ENCODE measurements around the gene EHMT1. TPM values are rescaled to one million over a fixed set of nuclear protein-coding genes. Genes with fewer than 3 reads are reported as not detected.

EHMT1 gene
- total and polyA plus RNA-seq, 2 of the 13 experiments (the other 11 are each of a cell fraction or from before 2014, with no cell fraction given), result 23.0 to 27.1 TPM

DNA sequence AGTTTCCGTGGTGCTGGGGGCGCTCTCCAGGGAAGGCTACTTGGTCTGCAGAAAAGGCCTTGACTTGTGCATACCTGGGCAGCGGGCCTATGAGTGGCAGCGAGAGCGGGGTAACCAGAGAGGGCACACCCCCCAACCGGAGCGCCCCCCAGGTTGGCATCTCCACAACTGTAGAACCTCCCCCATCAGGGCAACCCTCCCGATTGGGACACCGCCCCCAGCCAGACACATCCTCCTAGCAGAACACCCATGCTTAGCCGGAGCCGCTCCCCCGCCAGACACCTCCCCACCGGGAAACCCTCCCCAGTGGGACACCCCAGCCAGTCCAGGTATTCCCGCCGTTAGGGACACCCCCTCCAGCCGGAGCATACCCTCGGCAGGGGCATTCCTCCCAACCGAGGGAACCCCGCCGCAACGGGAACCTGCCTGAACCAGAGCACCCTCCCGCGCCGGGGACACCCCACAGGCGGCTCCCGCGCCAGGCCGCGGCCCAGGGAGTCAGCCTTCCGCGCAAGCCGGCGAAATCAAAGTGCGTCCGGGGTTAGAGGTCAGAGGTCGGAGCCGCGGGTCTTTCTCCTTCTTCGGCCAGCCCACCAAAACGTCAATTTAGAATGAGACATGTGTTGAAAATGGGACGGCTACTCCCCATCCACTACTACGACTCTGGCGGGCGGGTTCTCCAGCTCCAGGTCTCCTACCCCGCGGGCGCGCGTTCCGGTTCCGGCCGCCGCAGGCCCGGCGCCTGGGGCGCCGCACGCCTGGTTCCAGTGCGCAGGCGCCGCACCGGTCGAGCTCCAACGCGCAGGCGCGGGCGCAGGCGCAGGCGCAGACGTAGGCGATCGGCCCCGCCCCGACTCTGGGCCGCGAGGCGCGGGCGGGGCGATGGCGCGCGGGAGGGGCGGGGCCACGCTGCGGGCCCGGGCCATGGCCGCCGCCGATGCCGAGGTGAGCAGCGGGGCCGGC is at the start of gene EHMT1 (continued):
- TF ChIP-seq ZBTB40 (IDR thresholded peaks at IDR 0.05), result no peak
- TF ChIP-seq ZBTB40 (CRISPR knock-in tag; IDR thresholded peaks at IDR 0.05), result peak; percentile 36; the same call in 1 of the 2 replicates
- TF ChIP-seq SP4 (CRISPR knock-in tag; IDR thresholded peaks at IDR 0.05), result 0 out of 2 replicates have a peak, but pooled peaks have one; percentile 8
- peak; percentile 44; the same call in 1 of the 2 replicates for TF ChIP-seq RORA (CRISPR knock-in tag; IDR thresholded peaks at IDR 0.05)
- TF ChIP-seq JUNB (CRISPR knock-in tag; IDR thresholded peaks at IDR 0.05; ENCODE audit: borderline replicate concordance), result no peak
- 0 out of 2 replicates have a peak, but pooled peaks have one; percentile 35 for TF ChIP-seq BRCA1 (CRISPR knock-in tag; IDR thresholded peaks at IDR 0.05)
- TF ChIP-seq ZNF780A (CRISPR knock-in tag; IDR thresholded peaks at IDR 0.05), result no peak
- TF ChIP-seq ZBTB8A (CRISPR knock-in tag; IDR thresholded peaks at IDR 0.05; ENCODE audit: borderline replicate concordance, low read depth), result no peak
- TF ChIP-seq, protein P1, sequence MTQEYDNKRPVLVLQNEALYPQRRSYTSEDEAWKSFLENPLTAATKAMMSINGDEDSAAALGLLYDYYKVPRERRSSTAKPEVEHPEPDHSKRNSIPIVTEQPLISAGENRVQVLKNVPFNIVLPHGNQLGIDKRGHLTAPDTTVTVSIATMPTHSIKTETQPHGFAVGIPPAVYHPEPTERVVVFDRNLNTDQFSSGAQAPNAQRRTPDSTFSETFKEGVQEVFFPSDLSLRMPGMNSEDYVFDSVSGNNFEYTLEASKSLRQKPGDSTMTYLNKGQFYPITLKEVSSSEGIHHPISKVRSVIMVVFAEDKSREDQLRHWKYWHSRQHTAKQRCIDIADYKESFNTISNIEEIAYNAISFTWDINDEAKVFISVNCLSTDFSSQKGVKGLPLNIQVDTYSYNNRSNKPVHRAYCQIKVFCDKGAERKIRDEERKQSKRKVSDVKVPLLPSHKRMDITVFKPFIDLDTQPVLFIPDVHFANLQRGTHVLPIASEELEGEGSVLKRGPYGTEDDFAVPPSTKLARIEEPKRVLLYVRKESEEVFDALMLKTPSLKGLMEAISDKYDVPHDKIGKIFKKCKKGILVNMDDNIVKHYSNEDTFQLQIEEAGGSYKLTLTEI (CRISPR knock-in tag; conservative IDR thresholded peaks at IDR 0.05), result no peak
- TF ChIP-seq ZNF615 (CRISPR knock-in tag; IDR thresholded peaks at IDR 0.05; ENCODE audit: borderline replicate concordance), result no peak
- TF ChIP-seq SPEN (CRISPR knock-in tag; IDR thresholded peaks at IDR 0.05; ENCODE audit: low read depth), result peak; percentile 43; the same call in 1 of the 2 replicates
- no peak for TF ChIP-seq ZNF282 (IDR thresholded peaks at IDR 0.05; ENCODE audit: partially characterized antibody)
- no peak for TF ChIP-seq ZNF710 (CRISPR knock-in tag; IDR thresholded peaks at IDR 0.05; ENCODE audit: borderline replicate concordance)
- no peak for TF ChIP-seq CENPT (CRISPR knock-in tag; IDR thresholded peaks at IDR 0.05; ENCODE audit: low read depth)
- TF ChIP-seq ZNF234 (CRISPR knock-in tag; conservative IDR thresholded peaks at IDR 0.05), result no peak

All from HepG2 (cell line).